GM20000 (cell line): ENCODE measurements around the gene GIMAP8.

ENCODE experiments used
- DNase-seq: peaks from one replicate; pipeline ENCODE4 v3.0.0; 2012; ENCODE audit warnings: low spot score
- TF ChIP-seq, protein P1 (sequence below): IDR thresholded peaks from 2 replicates; pipeline ENCODE4 v1.5.1; 2012; ENCODE audit warnings: mild to moderate bottlenecking, control low read depth; ENCODE audit errors: extremely low read depth, missing control alignments

Gene GIMAP8

DNA sequence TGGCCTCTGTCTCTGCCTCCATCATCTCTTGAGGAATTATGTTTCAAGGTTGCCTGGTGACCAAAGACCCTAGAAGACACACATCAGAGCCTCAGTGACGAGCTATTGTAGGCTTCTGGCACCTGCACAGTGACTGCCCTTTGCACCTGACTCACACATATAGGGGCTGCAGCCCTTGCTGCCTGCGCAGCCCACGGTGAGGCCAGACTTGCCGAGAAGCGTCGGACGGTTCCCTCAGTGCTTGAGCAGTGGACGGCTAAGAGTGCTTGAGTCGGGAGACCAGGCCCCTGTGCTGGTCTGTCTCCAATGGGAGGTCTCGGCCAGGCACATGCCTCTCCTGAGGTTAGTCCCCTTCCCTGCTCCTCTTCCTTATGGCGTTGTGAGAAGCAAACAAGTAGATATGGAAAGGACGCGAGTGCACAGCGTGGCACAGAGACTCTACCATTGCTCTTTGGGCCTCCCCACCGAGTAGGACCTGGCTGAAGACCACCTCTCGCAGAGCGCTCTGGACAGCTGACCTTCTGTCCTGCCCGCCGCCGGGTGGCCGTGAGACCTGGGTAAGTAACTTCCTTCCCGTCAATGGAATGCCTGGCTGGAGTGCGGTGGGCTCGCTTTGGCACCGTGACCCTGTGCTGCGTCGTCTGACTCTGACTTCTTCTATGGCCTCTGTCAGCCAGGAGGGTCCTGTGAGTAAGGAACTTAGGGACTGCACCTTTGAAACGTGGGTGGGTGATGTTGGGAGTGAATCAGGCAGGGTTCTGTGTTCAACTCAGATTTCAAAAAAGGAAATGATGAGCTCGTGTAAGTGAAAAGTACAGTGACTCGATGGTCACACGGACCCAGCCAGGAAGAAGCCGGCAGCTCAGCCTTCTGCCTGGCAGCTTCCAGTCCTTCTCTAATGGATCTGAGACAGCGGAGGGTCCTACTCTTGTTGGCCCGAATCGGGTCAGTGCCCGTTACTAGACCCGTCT is 37.6 kb upstream of the GIMAP8 start:
- TF ChIP-seq, protein P1, sequence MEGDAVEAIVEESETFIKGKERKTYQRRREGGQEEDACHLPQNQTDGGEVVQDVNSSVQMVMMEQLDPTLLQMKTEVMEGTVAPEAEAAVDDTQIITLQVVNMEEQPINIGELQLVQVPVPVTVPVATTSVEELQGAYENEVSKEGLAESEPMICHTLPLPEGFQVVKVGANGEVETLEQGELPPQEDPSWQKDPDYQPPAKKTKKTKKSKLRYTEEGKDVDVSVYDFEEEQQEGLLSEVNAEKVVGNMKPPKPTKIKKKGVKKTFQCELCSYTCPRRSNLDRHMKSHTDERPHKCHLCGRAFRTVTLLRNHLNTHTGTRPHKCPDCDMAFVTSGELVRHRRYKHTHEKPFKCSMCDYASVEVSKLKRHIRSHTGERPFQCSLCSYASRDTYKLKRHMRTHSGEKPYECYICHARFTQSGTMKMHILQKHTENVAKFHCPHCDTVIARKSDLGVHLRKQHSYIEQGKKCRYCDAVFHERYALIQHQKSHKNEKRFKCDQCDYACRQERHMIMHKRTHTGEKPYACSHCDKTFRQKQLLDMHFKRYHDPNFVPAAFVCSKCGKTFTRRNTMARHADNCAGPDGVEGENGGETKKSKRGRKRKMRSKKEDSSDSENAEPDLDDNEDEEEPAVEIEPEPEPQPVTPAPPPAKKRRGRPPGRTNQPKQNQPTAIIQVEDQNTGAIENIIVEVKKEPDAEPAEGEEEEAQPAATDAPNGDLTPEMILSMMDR = no peak

DNA sequence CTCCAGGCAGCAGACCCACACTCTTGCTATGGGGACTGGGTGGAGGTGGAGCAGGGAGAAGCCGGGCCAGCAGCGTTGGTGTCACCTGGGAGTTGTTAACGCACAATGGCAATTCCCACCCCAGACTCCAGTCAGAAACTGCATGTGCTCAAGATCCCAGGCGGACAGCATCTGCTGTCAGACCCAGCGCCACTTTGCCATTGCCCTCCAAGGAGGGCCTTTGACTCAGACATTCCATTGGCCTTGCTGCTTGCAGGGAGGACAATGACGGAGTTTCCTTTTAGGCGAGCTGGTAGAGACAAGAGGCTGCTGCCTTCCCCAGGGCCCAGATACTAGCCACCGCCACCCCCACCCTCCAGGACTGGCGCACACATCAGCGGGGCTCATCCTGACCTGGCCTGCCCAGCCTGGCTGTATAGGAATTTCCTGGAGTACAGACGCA is 36.8 kb upstream of the GIMAP8 start:
- no peak for DNase-seq

More for the DNA sequence above, 37.6 kb upstream of the GIMAP8 start:
- no peak for DNase-seq

DNA sequence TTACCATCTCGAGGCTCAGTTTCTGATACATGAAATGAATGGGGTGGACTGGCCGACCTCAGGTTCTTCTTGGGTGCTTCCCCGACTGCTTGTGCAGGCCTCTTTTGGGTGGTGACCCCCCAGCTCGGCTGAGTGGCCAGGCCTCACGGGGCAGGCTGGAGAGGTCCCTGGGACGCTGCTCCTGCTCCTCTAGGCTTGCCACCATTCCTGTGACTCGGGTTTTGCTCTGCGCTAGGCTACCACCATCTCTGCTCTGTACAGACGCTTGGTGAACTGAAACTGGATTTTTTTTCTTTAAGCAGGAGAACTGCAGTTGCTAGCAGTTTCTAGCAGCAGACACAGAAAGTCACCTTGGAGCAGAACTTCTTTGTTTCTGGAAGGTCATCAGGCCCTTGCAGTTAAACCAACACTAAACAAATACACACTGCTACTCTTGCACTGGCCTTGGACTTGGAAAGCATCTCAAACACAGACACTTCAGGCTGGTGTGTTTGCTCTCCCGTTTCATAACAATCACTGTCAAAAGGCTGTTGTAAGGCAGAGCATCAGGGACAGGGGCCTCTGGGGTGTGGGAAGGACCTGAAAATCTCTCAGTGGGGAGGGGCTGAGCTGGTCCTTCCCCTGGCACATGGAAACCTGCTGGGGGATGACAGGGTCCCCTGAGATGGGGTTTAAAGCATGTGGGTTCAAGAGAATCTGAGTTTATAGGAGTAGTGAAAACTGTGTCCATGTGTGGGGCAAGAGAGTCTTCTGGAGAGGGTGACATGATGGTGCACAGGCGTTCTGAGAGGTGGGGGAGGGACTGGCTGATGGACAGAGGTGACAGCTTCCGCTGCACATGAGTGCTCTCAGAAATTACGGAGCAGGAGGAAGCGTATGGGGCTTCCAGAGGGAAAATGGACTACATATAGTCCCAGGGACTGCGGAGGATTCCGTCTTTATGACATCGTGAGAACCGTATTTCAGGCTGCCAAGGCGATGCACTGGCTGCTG is 35.0 kb upstream of the GIMAP8 start:
- DNase-seq = no peak
- TF ChIP-seq, protein P1 = no peak

More for the DNA sequence above, 36.8 kb upstream of the GIMAP8 start:
- TF ChIP-seq, protein P1 = no peak

DNA sequence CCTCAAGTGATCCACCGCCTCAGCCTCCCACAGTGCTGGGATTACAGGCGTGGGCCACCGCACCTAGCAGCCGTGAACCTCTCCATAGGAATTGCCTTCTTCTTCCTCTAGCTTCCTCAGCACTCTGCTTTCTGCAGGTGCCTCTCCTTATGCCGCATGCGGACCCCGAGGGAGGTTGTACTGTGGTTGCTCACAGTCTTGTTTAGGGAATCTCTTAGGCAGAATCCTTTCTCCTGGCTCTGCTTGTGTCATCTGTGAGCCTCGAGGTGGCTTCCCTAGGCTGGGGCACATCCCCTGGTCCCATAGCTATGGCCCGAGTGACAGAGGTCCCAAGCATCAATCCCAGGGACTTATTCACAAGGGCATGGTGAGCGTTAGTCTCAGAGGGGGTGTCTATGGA is 33.2 kb upstream of the GIMAP8 start:
- TF ChIP-seq, protein P1 = no peak
- no peak for DNase-seq

DNA sequence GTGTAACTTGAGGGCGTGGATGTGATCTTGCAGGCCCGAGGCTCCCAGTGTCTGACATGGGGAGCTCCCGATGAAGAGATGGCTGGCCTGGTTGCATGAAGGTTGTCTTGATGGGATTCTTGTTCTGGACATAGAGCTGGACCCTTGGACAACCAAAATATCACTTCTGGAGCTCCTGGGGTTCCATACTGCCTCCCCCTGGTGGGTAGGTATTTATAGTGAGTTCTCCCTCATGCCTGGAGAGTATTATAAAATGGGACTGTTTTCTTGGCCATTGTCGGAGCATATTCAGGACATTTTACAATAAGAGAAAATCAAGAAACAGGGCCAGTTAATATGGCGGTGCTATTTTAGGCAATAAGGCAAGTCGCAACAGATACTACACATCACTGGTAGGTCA is 32.6 kb upstream of the GIMAP8 start:
- TF ChIP-seq, protein P1 = no peak
- DNase-seq = no peak

DNA sequence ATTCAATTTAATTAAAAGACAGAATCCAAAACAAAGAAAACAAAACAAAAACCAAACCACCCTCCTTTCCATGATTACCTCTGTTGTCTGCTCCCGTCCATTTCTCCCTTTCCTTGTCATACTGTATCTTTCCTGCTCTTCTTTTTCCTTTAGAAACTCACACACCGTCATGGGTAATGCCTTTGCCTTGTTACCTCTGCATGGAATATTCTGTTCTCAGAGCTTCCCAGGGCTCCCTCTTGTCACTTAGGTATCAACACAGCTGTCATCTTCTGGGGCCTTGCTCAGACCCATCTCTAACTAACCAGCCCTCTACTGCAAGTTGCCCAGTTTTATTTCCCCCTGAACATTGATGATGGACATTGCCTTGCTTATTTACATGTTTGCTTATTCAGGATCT is 30.2 kb upstream of the GIMAP8 start:
- no peak for DNase-seq
- TF ChIP-seq, protein P1 = no peak
